ENCODE data around the gene DPP8.
"Not testable (repeated sequence)": the region's sequence is repeated elsewhere in the genome, so short reads cannot be mapped to it uniquely, and the experiment has no call there.

DPP8 gene

GRCh38 chr15:65516997-65517865 lies at the start of gene DPP8:
DPP8 (minus strand) TSS chr15:65517689; CDS start chr15:65512553, 5,136 bp downstream.
- Mint-ChIP-seq H3K4me1 (ENCODE audit: low read depth) (peaks cover 24% of the 10 kb centered on the region), H3K36me3 (ENCODE audit: low read depth) (peaks cover 7% of the 10 kb centered on the region), H3K27ac (peak within 1 kb of the TSS; percentile 90), H3K9me3 (no peaks in the 10 kb centered on the region), H3K27me3 (ENCODE audit: low read depth) (no peaks in the 10 kb centered on the region), H3K4me3 (peak within 1 kb of the TSS; percentile 92)

GRCh38 chr15:65561934-65562333 lies 44.4 kb upstream of the DPP8 start:
- Mint-ChIP-seq H3K9me3 (no peaks in the 10 kb centered on the region), H3K27me3 (ENCODE audit: low read depth) (no peaks in the 10 kb centered on the region), H3K27ac (no peak overlapping the region), H3K4me3 (no peak overlapping the region), H3K4me1 (ENCODE audit: low read depth) (no peaks in the 10 kb centered on the region), H3K36me3 (ENCODE audit: low read depth) (peaks cover 34% of the 10 kb centered on the region)

- no peaks in the 10 kb centered on the region for H3K27me3 Mint-ChIP-seq (ENCODE audit: low read depth)
- H3K27ac Mint-ChIP-seq: no peak overlapping the region
Observed at GRCh38 chr15:65559941-65560340, 42.5 kb upstream of the DPP8 start.

DNA sequence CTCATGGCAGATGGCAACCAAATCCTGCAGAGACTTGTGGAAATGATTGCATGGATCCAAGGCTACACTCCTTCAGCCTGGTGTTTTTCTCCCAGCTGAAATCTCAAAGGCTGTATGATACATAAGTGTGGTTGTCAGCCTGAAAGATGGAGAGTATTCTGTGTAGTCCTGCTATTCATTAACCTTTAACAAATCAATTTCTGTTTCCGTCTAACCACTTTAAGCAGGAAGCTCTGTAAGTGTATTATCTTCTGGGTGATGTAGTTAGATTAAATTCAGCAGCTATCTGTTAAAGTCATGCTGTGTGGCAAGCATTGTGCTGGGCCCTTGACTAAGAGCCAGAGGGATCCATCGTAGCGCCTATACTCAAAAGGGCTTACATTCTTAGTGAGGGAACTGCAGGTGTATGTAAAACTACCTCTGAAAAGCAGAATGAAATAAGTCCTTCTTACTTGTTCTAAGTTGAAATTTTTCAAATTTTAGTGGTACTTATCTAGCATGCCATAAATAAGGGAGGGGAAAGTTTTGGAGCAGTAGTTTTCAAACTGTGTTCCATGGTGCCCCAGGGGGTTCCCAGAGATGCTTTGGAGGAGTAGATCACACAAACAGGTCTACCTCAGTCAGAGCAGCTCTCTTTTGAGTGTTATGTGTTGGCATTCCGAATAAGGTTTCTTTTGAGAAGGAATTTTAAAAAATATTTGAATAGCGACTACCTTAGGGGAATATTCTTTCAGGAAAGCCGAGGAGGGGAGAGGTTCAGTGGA lies 41.7 kb upstream of the DPP8 start:
- H3K27ac Mint-ChIP-seq: no peak overlapping the region
- H3K9me3 Mint-ChIP-seq: no peaks in the 10 kb centered on the region
- peaks cover 23% of the 10 kb centered on the region for H3K36me3 Mint-ChIP-seq (ENCODE audit: low read depth)

More at GRCh38 chr15:65559941-65560340, 42.5 kb upstream of the DPP8 start:
- H3K36me3 Mint-ChIP-seq (ENCODE audit: low read depth): peaks cover 30% of the 10 kb centered on the region
- no peaks in the 10 kb centered on the region for H3K9me3 Mint-ChIP-seq
- H3K4me3 Mint-ChIP-seq: no peak overlapping the region
- H3K4me1 Mint-ChIP-seq (ENCODE audit: low read depth): peaks cover 2% of the 10 kb centered on the region

DNA sequence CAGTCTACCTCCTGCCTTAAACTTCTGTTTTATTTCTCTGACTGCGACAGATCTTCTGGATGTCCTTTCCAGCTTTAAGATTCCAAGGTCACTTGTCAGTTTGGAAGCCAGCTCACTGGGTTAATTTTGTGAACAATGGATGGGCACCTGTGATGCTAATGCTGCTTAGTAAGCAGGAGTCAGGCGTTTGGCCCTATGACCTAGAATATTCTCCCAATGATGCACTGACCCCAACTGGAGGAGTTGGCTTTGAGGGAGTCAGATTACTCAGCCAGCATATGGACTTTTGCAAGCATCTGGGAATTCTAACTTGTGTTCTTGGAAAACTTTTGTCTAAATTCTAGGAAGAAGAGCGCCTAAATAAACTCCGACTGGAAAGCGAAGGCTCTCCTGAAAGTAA lies 40.8 kb upstream of the DPP8 start:
- Mint-ChIP-seq H3K27ac (no peak overlapping the region), H3K27me3 (ENCODE audit: low read depth) (no peaks in the 10 kb centered on the region), H3K4me3 (no peak overlapping the region), H3K36me3 (ENCODE audit: low read depth) (peaks cover 18% of the 10 kb centered on the region), H3K4me1 (ENCODE audit: low read depth) (peaks cover 2% of the 10 kb centered on the region), H3K9me3 (no peaks in the 10 kb centered on the region)

More for the DNA sequence above, 41.7 kb upstream of the DPP8 start:
- Mint-ChIP-seq H3K4me1 (ENCODE audit: low read depth) (peaks cover 2% of the 10 kb centered on the region), H3K27me3 (ENCODE audit: low read depth) (no peaks in the 10 kb centered on the region), H3K4me3 (no peak overlapping the region)

DNA sequence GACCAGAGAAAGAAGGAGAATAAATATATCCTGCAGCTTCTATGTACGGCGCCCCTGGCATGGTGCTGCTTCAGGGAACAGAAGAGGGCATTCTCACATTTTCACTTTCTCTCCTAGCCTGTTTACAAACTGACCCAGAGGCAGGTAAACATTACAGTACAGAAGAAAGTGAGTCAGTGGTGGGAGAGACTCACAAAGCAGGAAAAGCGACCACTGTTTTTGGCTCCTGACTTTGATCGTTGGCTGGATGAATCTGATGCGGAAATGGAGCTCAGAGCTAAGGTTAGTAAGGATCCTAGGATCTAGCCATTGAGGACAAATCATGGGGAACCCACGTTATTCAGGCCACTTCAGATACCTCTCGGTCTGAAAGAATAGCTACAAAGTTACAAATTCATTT lies 39.1 kb upstream of the DPP8 start:
- Mint-ChIP-seq H3K4me1 (ENCODE audit: low read depth) (peaks cover 2% of the 10 kb centered on the region), H3K36me3 (ENCODE audit: low read depth) (peaks cover 14% of the 10 kb centered on the region), H3K27me3 (ENCODE audit: low read depth) (no peaks in the 10 kb centered on the region), H3K27ac (no peak overlapping the region), H3K9me3 (no peaks in the 10 kb centered on the region), H3K4me3 (no peak overlapping the region)

GRCh38 chr15:65553691-65554090 lies 36.2 kb upstream of the DPP8 start:
- Mint-ChIP-seq H3K27ac (no peak overlapping the region), H3K4me1 (ENCODE audit: low read depth) (peaks cover 13% of the 10 kb centered on the region), H3K27me3 (ENCODE audit: low read depth) (no peaks in the 10 kb centered on the region), H3K36me3 (ENCODE audit: low read depth) (peaks cover 7% of the 10 kb centered on the region), H3K9me3 (no peaks in the 10 kb centered on the region), H3K4me3 (no peak overlapping the region)

GRCh38 chr15:65552851-65553250 lies 35.4 kb upstream of the DPP8 start:
- H3K4me3 Mint-ChIP-seq; H3K27ac Mint-ChIP-seq; H3K9me3 Mint-ChIP-seq; H3K36me3 Mint-ChIP-seq (ENCODE audit: low read depth); H3K27me3 Mint-ChIP-seq (ENCODE audit: low read depth): not testable (repeated sequence)
- peaks cover 13% of the 10 kb centered on the region for H3K4me1 Mint-ChIP-seq (ENCODE audit: low read depth)

GRCh38 chr15:65551183-65551582 lies 33.7 kb upstream of the DPP8 start:
- H3K4me1 Mint-ChIP-seq (ENCODE audit: low read depth): peaks cover 13% of the 10 kb centered on the region
- H3K9me3 Mint-ChIP-seq: no peaks in the 10 kb centered on the region
- no peak overlapping the region for H3K4me3 Mint-ChIP-seq
- no peaks in the 10 kb centered on the region for H3K27me3 Mint-ChIP-seq (ENCODE audit: low read depth)
- peaks cover 1% of the 10 kb centered on the region for H3K36me3 Mint-ChIP-seq (ENCODE audit: low read depth)
- no peak overlapping the region for H3K27ac Mint-ChIP-seq

- Mint-ChIP-seq H3K4me3 (no peak overlapping the region), H3K36me3 (ENCODE audit: low read depth) (no peaks in the 10 kb centered on the region), H3K27ac (no peak overlapping the region), H3K9me3 (no peaks in the 10 kb centered on the region), H3K27me3 (ENCODE audit: low read depth) (no peaks in the 10 kb centered on the region), H3K4me1 (ENCODE audit: low read depth) (peaks cover 13% of the 10 kb centered on the region)
Observed at GRCh38 chr15:65550681-65551098, 33.2 kb upstream of the DPP8 start.

GRCh38 chr15:65549288-65549687 lies 31.8 kb upstream of the DPP8 start:
- H3K9me3 Mint-ChIP-seq, H3K27ac Mint-ChIP-seq: not testable (repeated sequence)

DNA sequence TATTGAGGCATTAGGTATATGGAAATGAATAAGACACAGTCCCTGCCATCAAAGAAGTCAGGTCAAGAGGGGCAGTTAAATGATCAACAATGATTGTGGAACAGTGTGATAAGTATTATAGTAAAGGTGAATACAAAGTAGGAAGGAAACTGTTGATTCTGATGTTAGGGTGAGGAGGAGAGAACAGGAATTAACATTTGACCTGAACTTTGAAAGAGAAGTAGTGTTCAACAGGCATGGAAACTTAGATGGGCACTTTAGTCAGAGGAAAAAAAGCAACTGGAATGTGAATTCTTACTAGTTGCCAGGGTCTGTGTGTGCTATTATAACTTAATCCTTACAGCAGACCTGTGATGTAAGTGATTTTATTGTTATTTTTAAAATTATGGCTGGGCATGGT lies 30.4 kb upstream of the DPP8 start:
- no peak overlapping the region for H3K27ac Mint-ChIP-seq
- no peaks in the 10 kb centered on the region for H3K9me3 Mint-ChIP-seq
- H3K4me1 Mint-ChIP-seq (ENCODE audit: low read depth): peaks cover 11% of the 10 kb centered on the region
- H3K27me3 Mint-ChIP-seq (ENCODE audit: low read depth): no peaks in the 10 kb centered on the region
- no peak overlapping the region for H3K4me3 Mint-ChIP-seq
- H3K36me3 Mint-ChIP-seq (ENCODE audit: low read depth): no peaks in the 10 kb centered on the region

More at GRCh38 chr15:65549288-65549687, 31.8 kb upstream of the DPP8 start:
- not testable (repeated sequence) for H3K27me3 Mint-ChIP-seq (ENCODE audit: low read depth); H3K4me3 Mint-ChIP-seq; H3K36me3 Mint-ChIP-seq (ENCODE audit: low read depth)
- H3K4me1 Mint-ChIP-seq (ENCODE audit: low read depth): peaks cover 11% of the 10 kb centered on the region

GRCh38 chr15:65541231-65541820 lies 23.8 kb upstream of the DPP8 start:
- Mint-ChIP-seq H3K36me3 (ENCODE audit: low read depth) (peaks cover 3% of the 10 kb centered on the region), H3K9me3 (no peaks in the 10 kb centered on the region), H3K27ac (no peak overlapping the region), H3K4me1 (ENCODE audit: low read depth) (peaks cover 5% of the 10 kb centered on the region), H3K27me3 (ENCODE audit: low read depth) (no peaks in the 10 kb centered on the region), H3K4me3 (no peak overlapping the region)

DNA sequence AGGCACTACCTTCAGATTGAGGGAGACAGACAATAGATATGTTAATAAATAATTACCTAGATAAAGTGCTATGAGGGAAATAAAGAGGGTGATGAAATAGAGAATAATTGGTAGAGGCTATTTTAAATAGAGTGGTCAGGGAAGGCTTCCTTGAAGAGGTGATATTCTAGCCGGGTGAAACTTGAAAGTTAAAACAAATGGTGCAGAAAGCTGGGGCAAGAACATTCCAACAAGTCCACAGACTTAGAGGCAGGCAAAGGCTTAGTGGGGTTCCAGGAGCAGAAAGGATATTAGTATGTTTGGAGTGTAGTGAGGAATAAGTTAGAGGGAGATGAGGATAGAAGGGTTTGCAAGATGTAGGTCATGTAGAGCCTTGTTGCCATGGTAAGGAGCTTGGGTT lies 22.8 kb upstream of the DPP8 start:
- no peak overlapping the region for H3K4me3 Mint-ChIP-seq
- peaks cover 3% of the 10 kb centered on the region for H3K36me3 Mint-ChIP-seq (ENCODE audit: low read depth)
- no peaks in the 10 kb centered on the region for H3K9me3 Mint-ChIP-seq
- peaks cover 5% of the 10 kb centered on the region for H3K4me1 Mint-ChIP-seq (ENCODE audit: low read depth)
- H3K27me3 Mint-ChIP-seq (ENCODE audit: low read depth): no peaks in the 10 kb centered on the region
- no peak overlapping the region for H3K27ac Mint-ChIP-seq

Data from T-helper 1 cell treated with Interleukin-12 subunit alpha and Interleukin-12 subunit beta and Interleukin-4 antibody, amounts not matched to agents 30 μg/mL and 1 μg/mL, for 36 hours (primary cell).